Cardiac fibroblast (primary cell): Measurements from ENCODE around the gene RGPD8.

Source experiments
- DNase-seq, 2 donors: peaks; one replicate each; pipeline versions ENCODE4 v3.0.0 to v3.0.0-alpha.2; 2010; ENCODE audit warnings: low read depth in 2 of 2
- H3K4me3 ChIP-seq, 2 donors: replicated peaks in 1 of 2; 1 replicate in 1 of 2; 2 replicates in 1 of 2; pipeline ENCODE4 v1.5.1; 2011; ENCODE audit warnings: low read depth in 2 of 2, low read length in 2 of 2, mild to moderate bottlenecking in 2 of 2, moderate library complexity in 1 of 2
- TF ChIP-seq, protein P1 (sequence below): IDR thresholded peaks from one replicate; pipeline ENCODE4 v1.5.1; 2011; ENCODE audit warnings: low read depth, mild to moderate bottlenecking, low read length, inconsistent platforms

Gene RGPD8

DNA sequence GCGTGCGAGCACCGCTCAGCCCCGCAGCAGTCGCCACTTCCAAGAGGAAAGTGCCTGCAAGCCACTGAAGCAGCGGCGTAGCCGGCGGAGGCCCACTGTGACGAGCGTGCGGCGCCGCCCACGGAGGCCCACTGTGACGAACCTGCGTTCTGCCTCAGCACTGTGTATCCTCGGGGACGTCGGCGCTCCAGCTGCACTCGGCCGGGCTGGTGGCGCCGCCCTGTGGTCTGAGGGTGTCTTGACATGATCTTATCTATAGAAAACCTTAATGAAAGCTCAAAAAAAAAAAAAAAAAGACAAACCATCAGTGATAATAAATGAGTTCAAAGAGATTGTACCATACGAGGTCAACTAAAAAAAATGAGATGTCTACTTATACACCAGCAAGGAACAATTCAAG, at the start of gene RGPD8:
Gene RGPD8 (minus strand): TSS at position 166 of the 400 bp plus-strand sequence. CDS start 192 bp downstream, outside the sequence.
- H3K4me3 ChIP-seq, result peak within 1 kb of the TSS; percentile 42 to 48
- TF ChIP-seq, protein P1, sequence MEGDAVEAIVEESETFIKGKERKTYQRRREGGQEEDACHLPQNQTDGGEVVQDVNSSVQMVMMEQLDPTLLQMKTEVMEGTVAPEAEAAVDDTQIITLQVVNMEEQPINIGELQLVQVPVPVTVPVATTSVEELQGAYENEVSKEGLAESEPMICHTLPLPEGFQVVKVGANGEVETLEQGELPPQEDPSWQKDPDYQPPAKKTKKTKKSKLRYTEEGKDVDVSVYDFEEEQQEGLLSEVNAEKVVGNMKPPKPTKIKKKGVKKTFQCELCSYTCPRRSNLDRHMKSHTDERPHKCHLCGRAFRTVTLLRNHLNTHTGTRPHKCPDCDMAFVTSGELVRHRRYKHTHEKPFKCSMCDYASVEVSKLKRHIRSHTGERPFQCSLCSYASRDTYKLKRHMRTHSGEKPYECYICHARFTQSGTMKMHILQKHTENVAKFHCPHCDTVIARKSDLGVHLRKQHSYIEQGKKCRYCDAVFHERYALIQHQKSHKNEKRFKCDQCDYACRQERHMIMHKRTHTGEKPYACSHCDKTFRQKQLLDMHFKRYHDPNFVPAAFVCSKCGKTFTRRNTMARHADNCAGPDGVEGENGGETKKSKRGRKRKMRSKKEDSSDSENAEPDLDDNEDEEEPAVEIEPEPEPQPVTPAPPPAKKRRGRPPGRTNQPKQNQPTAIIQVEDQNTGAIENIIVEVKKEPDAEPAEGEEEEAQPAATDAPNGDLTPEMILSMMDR, result peak; percentile 38
- DNase-seq, result peak; percentile 80 to 89

DNA sequence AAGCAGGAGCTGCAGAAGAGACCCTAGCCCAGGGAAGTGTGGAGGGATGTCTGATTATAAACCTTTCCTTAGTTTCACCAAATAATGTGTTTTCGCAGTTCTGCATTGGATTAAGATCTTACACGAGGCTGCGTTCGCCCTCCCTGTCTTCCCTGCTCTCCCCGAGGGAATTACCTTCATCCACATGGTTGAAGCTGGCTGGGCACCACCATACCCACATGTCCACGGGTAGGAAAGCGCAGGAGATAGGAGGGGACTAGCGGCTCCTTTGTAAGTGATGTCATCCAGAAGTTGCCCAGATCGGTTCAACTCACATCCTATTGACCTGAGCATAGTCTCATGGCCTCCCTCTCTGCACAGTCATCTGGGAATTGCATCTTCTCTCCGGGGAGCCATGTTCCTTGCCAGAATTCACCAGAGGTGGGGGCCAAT, 49.6 kb upstream of the RGPD8 start:
- peak; percentile 55 to 76 for DNase-seq

DNA sequence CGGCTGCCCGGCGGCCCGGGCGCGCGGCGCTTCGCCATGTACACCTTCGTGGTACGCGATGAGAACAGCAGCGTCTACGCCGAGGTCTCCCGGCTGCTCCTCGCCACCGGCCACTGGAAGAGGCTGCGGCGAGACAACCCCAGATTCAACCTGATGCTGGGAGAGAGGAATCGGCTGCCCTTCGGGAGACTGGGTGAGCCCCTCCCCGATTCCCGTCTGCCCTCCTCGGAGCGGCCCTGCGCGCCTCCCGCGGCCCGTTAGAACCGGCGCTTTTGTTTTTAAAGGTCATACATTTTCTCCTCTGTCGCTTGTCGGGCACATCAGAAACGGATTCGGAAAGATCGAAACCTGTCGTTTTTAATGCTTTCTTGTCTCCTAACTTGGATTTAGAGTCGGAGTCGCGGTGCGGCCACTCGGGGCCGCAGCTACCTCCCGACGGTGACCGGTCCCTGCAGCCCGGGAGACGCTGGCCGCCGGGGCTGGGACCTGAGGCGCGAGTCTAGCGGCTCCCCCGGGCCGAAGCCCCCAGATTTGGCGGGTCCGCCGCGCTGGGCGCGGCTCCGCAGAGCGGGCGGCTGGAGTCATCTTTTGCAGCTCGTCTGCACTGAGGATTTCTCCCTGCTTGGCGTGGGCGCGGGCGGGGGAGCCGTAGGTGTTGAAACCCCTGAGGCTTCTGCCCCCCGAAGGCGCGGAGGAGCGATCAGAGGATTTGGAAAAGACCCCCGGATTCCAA, 49.0 kb upstream of the RGPD8 start:
- H3K4me3 ChIP-seq, result peak overlapping the region; percentile 82 to 93
- DNase-seq, result peak; percentile 39 to 48
- TF ChIP-seq, protein P1, result no peak

More for the DNA sequence above, 49.6 kb upstream of the RGPD8 start:
- peak overlapping the region; percentile 82 to 93 for H3K4me3 ChIP-seq
- TF ChIP-seq, protein P1, result no peak

DNA sequence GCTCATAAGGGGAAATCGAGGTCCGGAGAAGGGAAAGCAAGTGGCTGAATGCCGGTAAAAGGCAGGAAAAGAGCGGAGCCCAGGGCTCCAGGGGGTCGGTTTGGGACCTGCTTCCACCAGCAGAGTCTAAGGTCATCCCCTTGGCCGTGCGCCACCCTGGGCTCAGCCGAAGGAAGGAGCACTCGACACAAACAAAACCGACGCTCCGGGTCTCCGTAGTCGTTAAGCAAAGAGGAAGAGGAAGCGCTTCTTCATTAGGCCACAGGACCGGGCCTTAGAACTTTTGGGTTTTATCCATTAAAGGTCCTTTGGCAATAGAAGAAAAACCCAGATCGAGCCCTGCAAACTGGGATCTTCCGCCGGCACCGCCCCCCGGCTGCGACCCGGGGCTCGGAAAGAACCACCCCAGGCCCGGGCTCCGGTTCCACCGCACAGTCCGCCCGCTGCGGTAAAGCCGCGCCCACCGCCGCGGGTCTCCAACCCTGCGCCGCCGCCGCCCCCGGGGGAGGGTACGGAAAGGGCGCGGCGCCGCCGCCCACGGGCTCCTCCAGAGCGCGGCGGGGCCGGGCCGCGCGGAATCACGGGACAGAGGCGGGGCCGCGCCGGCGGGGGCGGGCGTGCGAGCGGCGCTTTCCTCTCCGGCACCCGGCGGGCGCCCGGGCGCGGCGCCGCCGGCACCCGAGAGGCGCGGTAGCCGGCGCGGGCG, 48.2 kb upstream of the RGPD8 start, which contains the start of gene TTL:
Gene TTL (plus strand): TSS at position 629 of the 706 bp plus-strand sequence. CDS start 189 bp downstream, outside the sequence.
- TF ChIP-seq, protein P1, result no peak
- peak within 1 kb of the TSS; percentile 82 to 93 for H3K4me3 ChIP-seq
- peak; percentile 64 to 72 for DNase-seq

DNA sequence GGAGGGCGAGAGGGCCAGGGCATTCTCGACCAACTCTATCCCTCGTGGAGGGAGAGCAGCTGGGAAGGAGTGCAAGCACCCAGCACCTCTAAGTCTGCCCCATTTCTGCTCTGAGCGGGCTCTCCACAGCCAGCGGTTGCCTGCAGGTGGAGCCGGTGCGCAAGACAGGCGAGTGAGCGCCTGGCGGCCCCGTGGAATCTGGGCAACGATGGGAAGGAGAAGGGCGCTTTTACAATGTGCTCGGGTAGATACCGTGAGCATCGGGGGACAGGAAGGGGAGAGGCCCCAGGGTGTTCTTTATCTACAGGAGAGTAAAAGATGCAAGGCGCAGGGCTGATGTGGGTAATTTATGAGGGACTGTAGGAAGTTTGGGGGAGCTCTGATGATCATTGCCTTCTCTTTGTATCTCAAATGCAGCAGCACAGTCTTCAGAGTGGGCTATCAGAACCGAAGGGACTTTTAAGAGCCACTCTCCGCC, 47.6 kb upstream of the RGPD8 start:
- H3K4me3 ChIP-seq, result peak overlapping the region; percentile 65 to 82
- peak; percentile 83 for DNase-seq
- TF ChIP-seq, protein P1, result peak; percentile 91

DNA sequence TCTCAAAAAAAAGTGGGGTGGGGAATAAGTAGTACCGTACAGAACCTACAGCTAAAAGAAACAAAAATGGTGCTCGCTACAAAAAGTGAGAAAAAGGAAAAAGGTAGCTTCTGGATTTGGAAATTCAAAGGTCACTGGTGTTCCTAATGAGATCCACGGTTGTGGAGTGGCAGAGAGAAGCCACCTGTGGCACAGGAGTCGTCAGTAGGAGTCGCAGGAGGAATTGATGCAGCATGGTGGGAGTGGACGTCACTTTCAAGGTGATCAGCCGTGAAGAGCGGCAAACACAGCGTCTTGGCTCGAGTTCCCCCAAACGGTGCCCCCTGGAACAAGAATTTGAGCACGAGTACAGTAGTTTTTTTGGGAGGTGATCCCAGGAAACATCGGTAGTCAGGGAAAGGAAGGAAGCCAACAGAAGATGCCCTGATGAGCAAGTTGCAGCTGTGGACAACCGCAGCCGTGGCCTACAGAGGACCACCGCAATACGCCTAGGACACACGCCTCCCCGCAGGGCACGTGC, 47.1 kb upstream of the RGPD8 start:
- no peak for DNase-seq
- TF ChIP-seq, protein P1, result no peak
- peak overlapping the region; percentile 65 to 82 for H3K4me3 ChIP-seq
